ENCODE results near the gene RAB3IL1. TPM values are rescaled to one million over a fixed set of nuclear protein-coding genes. Genes with fewer than 3 reads are reported as not detected.

Gene RAB3IL1
- total RNA-seq, 1 donor from 2014 or later, result 1.3 TPM

DNA sequence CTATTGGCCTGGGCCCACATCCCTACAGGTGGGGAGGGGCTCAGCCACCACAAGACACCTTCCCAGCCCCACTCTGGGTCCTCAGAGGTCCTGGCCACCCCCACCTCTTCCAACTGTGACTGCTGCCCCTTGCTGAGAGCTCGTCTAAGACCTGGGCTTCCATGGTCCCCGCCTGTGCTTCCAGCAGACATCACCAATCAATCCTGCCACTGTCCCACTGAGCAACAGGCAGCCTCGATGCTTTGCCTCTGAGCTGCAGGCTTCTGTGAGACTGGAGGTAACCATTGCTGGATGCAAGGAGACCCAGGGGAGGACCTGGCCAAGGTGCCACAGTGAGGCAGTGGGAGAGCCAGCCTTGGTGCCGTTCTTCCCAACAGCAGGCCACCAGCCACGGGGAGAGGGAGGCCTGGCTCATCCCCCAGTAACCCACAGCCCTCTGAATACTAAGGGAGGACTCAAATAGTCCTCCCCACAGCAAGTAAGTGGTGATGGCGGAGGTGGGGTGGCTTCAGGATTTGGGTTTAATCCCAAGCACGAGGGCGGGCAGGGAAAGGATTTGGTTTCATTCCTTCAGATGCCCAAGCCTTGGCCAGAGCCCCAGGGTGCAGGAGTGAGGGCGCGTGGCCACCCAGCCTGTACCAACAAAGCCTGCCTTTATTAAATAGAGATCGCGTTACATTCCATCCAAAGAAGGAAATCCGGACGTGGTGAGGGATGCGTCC, 20.5 kb downstream of the RAB3IL1 start:
- H3K4me3 Mint-ChIP-seq (ENCODE audit: unreplicated experiment), result no peak overlapping the region
- TF ChIP-seq, protein P1, sequence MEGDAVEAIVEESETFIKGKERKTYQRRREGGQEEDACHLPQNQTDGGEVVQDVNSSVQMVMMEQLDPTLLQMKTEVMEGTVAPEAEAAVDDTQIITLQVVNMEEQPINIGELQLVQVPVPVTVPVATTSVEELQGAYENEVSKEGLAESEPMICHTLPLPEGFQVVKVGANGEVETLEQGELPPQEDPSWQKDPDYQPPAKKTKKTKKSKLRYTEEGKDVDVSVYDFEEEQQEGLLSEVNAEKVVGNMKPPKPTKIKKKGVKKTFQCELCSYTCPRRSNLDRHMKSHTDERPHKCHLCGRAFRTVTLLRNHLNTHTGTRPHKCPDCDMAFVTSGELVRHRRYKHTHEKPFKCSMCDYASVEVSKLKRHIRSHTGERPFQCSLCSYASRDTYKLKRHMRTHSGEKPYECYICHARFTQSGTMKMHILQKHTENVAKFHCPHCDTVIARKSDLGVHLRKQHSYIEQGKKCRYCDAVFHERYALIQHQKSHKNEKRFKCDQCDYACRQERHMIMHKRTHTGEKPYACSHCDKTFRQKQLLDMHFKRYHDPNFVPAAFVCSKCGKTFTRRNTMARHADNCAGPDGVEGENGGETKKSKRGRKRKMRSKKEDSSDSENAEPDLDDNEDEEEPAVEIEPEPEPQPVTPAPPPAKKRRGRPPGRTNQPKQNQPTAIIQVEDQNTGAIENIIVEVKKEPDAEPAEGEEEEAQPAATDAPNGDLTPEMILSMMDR (IDR thresholded peaks at IDR 0.05; ENCODE audit: partially characterized antibody, unreplicated experiment), result no peak
- H3K4me1 Mint-ChIP-seq (ENCODE audit: low read depth, unreplicated experiment), result peaks cover 9% of the 10 kb centered on the region
- H3K27ac Mint-ChIP-seq (ENCODE audit: unreplicated experiment), result no peak overlapping the region
- peaks cover 4% of the 10 kb centered on the region for H3K27me3 Mint-ChIP-seq (ENCODE audit: unreplicated experiment)
- peaks cover 5% of the 10 kb centered on the region for H3K9me3 Mint-ChIP-seq (ENCODE audit: unreplicated experiment)
- H3K36me3 Mint-ChIP-seq (ENCODE audit: unreplicated experiment), result no peaks in the 10 kb centered on the region
- no peak for DNase-seq

DNA sequence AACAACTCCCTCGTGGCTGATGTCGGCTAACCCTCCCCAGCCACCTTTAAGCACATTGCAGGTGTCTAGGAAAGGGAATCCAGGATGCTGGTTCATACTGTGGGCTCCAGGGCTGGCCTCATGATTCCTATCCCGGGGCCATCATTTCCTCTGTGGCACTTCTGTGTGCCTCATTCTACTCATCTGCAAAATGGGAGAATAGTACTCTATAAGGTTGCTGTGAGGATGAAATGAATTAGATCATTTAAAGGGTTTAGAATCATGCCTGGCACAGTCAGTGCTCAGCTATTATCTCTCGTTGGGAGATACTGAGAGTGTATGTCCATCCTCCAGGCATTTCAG, 21.7 kb downstream of the RAB3IL1 start:
- no peak for DNase-seq
- Mint-ChIP-seq H3K36me3 (ENCODE audit: unreplicated experiment) (no peaks in the 10 kb centered on the region), H3K9me3 (ENCODE audit: unreplicated experiment) (peaks cover 5% of the 10 kb centered on the region), H3K27me3 (ENCODE audit: unreplicated experiment) (peaks cover 4% of the 10 kb centered on the region), H3K4me1 (ENCODE audit: low read depth, unreplicated experiment) (peaks cover 9% of the 10 kb centered on the region), H3K27ac (ENCODE audit: unreplicated experiment) (no peak overlapping the region), H3K4me3 (ENCODE audit: unreplicated experiment) (no peak overlapping the region)
- TF ChIP-seq, protein P1 (IDR thresholded peaks at IDR 0.05; ENCODE audit: partially characterized antibody, unreplicated experiment), result no peak

DNA sequence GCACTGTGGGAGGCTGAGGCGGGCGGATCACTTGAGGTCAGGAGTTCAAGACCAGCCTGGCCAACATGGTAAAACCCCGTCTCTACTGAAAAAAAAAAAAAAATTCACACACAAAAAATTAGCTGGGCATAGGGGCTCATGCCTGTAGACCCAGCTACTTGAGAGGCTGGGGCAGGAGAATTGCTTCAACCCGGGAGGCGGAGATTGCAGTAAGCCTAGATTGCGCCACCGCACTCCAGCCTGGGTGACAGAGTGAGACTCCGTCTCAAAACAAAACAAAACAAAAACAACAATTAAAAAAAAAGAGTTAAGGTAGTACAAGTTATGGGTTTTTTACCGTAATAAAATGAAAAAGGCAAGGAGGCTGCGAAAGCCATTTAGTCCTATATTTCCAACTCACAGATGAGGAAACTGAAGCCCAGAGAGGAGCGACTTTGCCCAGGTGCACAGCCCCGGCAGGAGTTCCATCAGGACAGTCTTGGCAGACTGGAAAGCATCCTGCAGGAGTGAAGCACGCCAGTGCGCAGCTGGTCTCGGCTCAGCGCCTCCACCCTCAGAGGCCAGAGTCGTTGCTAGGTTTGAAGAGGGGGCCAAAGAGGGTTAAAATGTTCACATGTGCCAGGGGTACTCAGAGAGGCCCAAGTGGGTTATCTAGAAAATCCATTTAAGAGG, 22.2 kb downstream of the RAB3IL1 start:
- peaks cover 9% of the 10 kb centered on the region for H3K4me1 Mint-ChIP-seq (ENCODE audit: low read depth, unreplicated experiment)
- no peak overlapping the region for H3K27ac Mint-ChIP-seq (ENCODE audit: unreplicated experiment)
- peaks cover 4% of the 10 kb centered on the region for H3K27me3 Mint-ChIP-seq (ENCODE audit: unreplicated experiment)
- H3K9me3 Mint-ChIP-seq (ENCODE audit: unreplicated experiment), result peaks cover 5% of the 10 kb centered on the region
- no peak overlapping the region for H3K4me3 Mint-ChIP-seq (ENCODE audit: unreplicated experiment)
- TF ChIP-seq, protein P1 (IDR thresholded peaks at IDR 0.05; ENCODE audit: partially characterized antibody, unreplicated experiment), result no peak
- H3K36me3 Mint-ChIP-seq (ENCODE audit: unreplicated experiment), result no peaks in the 10 kb centered on the region
- no peak for DNase-seq

DNA sequence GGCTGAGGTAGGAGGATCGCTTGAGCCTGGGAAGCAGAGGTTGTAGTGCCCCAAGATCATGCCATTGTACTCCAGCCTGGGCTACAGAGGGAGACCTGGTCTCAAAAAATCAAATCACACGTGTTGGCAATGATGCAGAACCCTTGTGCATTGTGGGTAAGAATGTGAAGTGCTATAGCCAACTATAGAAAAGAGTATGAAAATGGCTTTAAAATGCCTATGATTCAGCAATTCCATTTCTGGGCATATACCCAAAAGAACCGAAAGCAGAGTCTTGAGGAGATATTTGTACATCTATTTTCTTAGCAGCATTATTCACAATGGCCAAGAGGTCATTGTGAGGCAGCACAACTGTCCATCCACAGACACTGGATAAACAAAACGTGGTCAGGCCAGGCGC, 23.4 kb downstream of the RAB3IL1 start:
- no peak overlapping the region for H3K4me3 Mint-ChIP-seq (ENCODE audit: unreplicated experiment)
- peaks cover 6% of the 10 kb centered on the region for H3K27me3 Mint-ChIP-seq (ENCODE audit: unreplicated experiment)
- H3K36me3 Mint-ChIP-seq (ENCODE audit: unreplicated experiment), result no peaks in the 10 kb centered on the region
- H3K4me1 Mint-ChIP-seq (ENCODE audit: low read depth, unreplicated experiment), result peaks cover 7% of the 10 kb centered on the region
- H3K27ac Mint-ChIP-seq (ENCODE audit: unreplicated experiment), result no peak overlapping the region
- peaks cover 5% of the 10 kb centered on the region for H3K9me3 Mint-ChIP-seq (ENCODE audit: unreplicated experiment)
- TF ChIP-seq, protein P1 (IDR thresholded peaks at IDR 0.05; ENCODE audit: partially characterized antibody, unreplicated experiment), result no peak
- no peak for DNase-seq

DNA sequence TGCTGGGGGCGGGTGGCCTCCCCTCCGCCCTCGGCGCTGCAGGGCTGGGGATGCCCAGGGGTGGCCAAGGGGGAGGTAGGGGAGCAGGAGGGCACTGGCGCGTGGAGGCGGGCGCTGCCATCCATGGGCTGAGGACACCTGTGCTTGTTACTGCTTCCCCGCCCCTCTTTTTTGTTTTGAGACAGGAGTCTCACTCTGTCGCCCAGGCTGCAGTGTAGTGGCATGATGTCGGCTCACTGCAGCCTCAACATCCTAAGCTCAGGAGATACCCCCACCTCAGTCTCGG, 25.3 kb downstream of the RAB3IL1 start:
- DNase-seq, result no peak
- H3K27me3 Mint-ChIP-seq (ENCODE audit: unreplicated experiment), result peaks cover 6% of the 10 kb centered on the region
- no peaks in the 10 kb centered on the region for H3K4me1 Mint-ChIP-seq (ENCODE audit: low read depth, unreplicated experiment)
- TF ChIP-seq, protein P1 (IDR thresholded peaks at IDR 0.05; ENCODE audit: partially characterized antibody, unreplicated experiment), result no peak
- H3K4me3 Mint-ChIP-seq (ENCODE audit: unreplicated experiment), result peak overlapping the region; percentile 75
- peaks cover 2% of the 10 kb centered on the region for H3K9me3 Mint-ChIP-seq (ENCODE audit: unreplicated experiment)
- H3K36me3 Mint-ChIP-seq (ENCODE audit: unreplicated experiment), result no peaks in the 10 kb centered on the region
- no peak overlapping the region for H3K27ac Mint-ChIP-seq (ENCODE audit: unreplicated experiment)

Measured in glutamatergic neuron (in vitro differentiated cells).